Epidermal melanocyte (primary cell): ENCODE measurements around the gene HOXB1.
A peak's percentile ranks its signal among the peaks of the same experiment; 100 is the strongest.
"Not testable (repeated sequence)": the region's sequence is repeated elsewhere in the genome, so short reads cannot be mapped to it uniquely, and the experiment has no call there.

ENCODE experiments used
- DNase-seq: peaks from one replicate; pipeline ENCODE4 v3.0.0; 2011; ENCODE audit warnings: low spot score; ENCODE audit not compliant: insufficient read length

Gene HOXB1

DNA sequence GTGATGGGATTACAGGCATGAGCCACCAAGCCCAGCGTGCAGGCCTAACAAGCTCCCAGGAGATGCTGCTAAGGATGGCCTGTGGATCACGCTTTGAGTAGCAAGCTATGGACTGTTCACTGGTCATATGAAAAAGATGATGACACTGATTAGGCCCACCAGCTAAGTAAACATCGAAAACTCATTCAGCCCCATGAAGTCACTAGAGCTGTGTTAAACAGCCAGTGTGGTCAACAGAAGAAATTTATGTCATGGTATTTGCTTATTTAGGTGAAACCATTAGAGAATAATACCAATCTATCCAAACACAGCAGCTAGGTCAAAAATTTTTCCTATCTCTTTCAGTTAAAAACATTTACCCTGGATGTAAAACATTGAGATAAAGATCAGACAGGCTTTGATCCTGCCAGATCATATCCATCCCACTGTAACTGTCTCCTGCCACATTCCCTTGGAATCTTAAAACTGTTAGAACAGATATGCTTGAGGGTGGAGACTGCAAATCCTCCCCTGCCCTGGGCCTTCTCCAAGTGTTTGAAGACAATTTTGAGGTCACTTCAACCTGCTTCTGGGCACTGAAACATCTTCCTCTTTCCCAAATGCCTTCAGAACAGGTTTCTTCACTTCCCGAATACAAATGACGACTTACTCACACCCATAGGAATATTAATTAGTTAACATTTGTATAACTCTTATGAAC lies 30.9 kb downstream of the HOXB1 start:
- DNase-seq = no peak

GRCh38 chr17:48499248-48499647 lies 31.6 kb downstream of the HOXB1 start:
- no peak for DNase-seq

DNA sequence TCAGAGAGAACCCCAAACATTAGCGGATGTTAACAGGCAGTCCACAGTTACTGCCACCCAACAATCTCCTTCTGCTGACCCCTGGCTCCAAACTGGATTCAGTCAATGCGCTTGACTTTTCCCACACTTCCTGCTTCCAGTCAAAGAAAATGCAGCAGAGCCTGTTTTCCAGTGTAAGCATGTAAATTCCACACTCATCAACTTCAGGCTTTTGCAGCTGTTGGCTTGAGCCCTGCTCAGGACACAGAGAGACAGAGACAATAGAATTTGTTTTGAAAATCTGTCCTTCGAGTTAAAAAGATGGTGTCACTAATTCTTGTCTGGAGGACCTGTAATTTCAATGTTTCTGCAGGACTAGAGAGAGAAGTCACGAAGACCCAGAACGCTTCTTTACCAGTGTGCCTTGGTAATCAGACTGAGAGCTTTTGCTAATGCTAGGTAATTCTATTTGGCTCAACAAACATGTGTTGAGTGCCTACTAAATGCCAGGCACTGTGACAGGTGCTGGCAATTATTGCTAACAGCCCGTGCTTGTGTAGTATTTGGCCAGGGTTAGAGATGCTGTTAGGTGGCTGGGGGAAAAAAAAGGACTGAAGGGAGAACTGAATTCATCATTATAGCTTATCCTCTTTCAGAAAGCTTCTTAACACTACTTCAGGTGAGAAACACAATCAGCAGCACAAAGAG lies 32.5 kb downstream of the HOXB1 start:
- DNase-seq = no peak

- DNase-seq = no peak
These were observed 33.7 kb downstream of the HOXB1 start for GRCh38 chr17:48497103-48497502.

DNA sequence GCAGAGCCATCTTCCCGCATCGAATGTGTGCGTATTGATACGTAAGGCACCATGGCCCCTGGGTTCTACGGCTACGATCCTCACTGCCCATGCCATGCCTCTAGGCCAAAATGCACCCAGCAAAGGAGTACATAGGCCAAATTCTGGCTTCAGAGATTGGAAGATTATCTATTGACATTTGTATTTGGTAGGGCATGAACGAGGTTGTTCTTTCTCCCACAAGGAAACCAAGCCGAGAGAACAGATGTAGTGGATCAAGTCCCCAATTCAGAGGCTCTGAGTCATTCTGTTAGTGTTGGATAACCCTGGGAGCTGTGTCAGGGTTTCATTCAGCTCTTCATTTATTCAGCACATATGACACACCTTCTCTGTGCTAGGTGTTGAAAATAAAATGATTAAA lies 36.5 kb downstream of the HOXB1 start:
- no peak for DNase-seq

DNA sequence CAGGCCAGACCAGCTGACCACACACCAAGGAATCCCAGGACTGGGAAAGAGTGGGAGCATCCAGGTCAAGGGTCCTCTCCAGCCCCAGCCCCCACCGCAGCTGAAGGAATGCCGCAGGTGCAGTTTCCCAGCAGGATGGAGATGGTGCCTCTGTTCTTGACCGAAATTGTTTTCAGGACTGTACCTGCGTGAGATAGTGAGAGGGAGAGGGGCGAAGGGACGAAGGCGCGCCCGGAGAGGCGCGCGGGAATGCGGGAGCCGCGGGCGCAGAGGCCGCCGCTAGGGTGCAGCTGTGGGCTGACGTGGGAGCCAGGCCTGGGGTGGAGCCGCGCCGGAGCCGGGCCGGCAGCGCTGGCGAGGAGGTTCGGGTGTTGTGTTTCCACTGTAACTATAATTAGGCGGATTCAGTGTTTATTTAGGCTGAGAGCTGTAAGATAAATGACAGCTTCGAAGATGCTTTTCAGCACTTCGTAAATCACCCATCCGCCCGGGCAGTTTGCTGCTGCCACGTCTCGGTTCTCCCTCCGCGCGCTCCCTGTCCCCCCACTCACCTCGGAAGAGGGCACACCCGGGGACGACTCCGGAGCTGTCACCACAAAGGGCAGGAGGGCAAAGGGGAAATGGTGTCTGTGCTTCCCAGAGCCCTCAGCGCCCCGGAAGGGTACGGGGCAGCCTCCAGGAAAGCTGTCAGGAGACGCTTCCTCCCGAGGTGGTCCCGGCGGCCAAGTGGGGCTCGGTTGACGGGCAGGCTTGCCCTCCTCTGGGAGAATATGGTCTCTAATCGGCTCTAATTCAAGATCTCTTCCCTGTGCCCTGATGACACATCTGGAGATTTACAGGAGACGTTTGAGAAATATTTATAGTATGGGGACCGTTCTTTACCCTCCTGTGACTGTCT lies 38.2 kb downstream of the HOXB1 start:
- peak; percentile 67 for DNase-seq

DNA sequence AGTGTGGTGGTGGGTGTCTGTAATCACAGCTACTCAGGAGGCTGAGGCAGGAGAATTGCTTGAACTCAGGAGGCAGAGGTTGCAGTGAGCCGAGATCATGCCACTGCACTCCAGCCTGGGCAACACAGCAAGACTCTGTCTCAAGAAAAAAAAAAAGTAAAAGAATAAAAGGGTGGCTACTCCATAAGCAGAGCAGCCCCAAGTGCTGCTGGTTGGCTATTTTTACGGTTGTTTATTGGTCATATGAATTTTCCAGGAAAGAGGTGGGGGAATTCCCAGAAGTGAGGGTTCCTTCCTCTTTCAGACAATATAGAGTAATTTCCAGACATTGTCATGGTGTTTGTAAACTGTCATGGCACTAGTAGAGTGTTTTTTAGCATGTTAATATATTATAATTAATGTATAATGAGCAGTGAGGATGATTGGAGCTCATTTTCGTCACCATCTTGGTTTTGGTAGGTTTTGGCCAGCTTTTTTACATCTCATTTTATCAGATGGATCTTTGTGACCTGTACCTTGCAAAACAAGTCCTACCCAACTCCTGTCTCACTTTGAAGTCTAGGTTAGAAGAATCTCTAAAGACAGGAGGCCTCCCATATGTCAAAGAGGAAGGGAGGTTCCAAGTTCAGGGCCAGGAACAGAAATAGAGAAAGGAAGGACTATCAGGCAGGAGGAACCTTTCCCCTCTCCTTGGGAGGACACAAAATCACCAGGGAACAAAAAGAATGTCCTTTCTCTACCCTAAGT lies 39.1 kb downstream of the HOXB1 start:
- no peak for DNase-seq

DNA sequence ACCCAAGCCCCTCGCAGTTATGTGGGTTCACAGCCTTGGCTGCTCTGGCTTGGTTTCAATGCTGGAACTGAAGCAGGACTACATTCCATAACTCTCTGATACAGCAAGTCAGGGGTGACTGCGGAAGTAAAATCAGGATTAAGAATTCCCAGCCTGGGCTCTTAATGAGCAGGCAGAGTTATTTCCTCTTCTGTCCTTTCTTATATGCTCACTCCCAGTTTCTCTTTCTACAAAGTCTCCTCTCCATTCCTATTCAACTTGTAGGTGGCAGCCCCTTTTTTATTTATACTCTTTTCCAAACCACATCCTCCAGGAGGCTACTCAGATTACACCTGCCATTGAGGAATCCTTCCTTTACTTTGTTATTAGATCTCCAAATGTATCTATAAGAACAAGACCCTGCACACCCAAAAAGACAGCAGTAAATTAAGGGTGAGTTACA lies 40.3 kb downstream of the HOXB1 start:
- DNase-seq = no peak

DNA sequence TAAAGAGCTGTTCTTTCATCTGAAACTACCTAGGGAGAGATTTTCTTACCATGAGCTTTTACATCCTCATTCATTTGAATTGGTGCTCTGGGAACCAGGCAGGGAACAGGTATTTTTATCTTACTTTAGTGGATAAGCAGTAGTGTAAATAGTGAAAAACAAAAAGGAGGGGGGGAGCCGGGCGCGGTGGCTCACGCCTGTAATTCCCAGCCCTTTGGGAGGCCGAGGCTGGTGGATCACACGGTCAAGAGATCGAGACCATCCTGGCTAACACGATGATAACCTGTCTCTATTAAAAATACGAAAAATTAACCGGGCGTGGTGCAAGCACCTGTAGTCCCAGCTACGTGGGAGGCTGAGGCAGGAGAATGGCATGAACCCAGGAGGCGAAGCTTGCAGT lies 41.0 kb downstream of the HOXB1 start:
- no peak for DNase-seq

GRCh38 chr17:48488548-48489106 lies 42.2 kb downstream of the HOXB1 start:
- no peak for DNase-seq

GRCh38 chr17:48487221-48487620 lies 43.6 kb downstream of the HOXB1 start:
- DNase-seq = no peak

- DNase-seq = peak; percentile 62
These were observed 44.3 kb downstream of the HOXB1 start for GRCh38 chr17:48486557-48486956.

GRCh38 chr17:48484850-48485249 lies 46.0 kb downstream of the HOXB1 start:
- no peak for DNase-seq

DNA sequence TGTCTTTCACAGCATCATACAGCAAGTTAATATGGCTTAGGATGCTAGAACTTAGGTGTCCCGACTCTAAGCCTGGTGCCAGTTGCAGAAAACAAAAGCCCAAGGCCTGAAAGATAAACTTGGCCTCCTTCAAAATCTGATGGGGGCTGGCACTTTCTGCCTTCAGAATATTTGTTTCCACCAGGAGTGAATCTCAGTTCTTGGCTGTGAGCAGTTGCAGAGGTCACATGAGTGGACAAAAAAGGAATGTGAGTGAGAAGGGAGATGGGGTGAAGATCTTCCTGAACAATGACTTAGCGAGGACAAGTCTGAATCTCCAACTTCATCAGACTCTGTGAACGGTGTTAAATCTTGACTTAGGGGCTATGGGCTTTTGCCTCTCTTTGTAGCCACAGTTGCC lies 46.6 kb downstream of the HOXB1 start:
- DNase-seq = no peak

DNA sequence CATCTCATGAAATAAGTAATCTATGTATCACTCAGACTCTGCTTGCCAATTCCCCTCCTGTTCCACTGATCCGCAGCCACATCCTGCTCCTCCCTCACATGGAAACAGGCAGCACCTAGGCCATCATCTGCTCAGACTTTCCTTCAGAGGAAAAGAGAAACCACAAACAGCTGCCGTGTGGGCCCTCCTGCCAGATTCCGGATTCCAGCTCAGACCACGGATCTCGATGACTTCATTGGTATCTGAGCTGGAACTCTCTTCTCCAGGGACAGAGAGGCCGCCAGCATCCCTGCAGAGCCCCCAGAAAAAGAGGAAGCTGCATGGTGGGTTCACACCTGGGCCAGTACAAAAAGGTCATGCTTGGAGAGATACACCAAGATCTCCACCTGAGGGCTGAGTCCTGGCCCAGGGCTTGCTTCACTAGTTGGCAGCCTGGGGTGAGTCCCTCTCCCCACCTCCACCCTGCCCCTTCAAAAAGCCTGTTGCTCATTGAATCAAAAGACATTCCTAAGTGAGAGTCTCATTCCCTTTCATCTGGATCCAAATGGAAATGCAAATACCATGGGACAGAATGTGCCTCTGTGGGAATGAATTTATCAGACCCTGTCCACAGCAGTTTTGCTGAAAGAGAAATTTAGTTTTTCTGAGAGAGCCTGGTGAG lies 47.2 kb downstream of the HOXB1 start:
- DNase-seq = peak; percentile 46

- DNase-seq = no peak
These were observed 47.8 kb downstream of the HOXB1 start for GRCh38 chr17:48483004-48483403.

GRCh38 chr17:48482301-48482700 lies 48.5 kb downstream of the HOXB1 start:
- DNase-seq = not testable (repeated sequence)

DNA sequence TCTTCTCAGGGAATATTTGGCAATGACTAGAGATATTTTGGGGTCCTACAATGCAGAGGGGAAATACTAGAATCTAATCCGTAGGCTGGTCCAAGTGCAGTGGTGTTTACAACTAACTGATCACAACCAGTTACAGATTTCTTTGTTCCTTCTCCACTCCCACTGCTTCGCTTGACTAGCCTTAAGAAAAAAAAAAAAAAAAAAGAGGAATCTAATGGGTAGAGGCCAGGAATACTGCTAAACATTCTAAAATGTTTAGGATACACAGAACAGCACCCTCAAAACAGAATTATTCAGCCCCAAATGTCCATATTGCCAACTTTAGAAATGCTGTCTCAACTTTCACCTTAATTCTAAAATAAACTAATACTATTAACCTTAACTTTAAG lies 51.8 kb downstream of the HOXB1 start:
- no peak for DNase-seq
